Right atrium auricular region (tissue), 2 donors: ENCODE data around the gene PRR16. TPM values are rescaled to one million over a fixed set of nuclear protein-coding genes. Genes with fewer than 3 reads are reported as not detected.
"Not testable (repeated sequence)": the region's sequence is repeated elsewhere in the genome, so short reads cannot be mapped to it uniquely, and the experiment has no call there.

Experiments used
- DNase-seq: peaks from one replicate; pipeline ENCODE4 v3.0.0-alpha.2; 2019; ENCODE audit warnings: low spot score
- H3K27ac ChIP-seq, 2 donors: fragments of 200-600 bp; sonication (generic); 1 replicate in 1 of 2; 2 replicates in 1 of 2; pipeline ENCODE4 v1.5.1; 2016 to 2019
- H3K27me3 ChIP-seq, 2 donors: fragments of 200-600 bp; sonication (generic); one replicate each; pipeline versions ENCODE4 v1.5.1 to v1.6.0; 2017 to 2019
- H3K36me3 ChIP-seq: fragments of 200-600 bp; sonication (generic); one replicate; pipeline ENCODE4 v1.5.1; 2016
- H3K4me1 ChIP-seq, 2 donors: fragments of 200-600 bp; sonication (generic); one replicate each; pipeline versions ENCODE4 v1.5.1 to v1.6.0; 2017 to 2019
- H3K4me3 ChIP-seq, 2 donors: fragments of 200-600 bp; sonication (generic); 1 replicate in 1 of 2; 2 replicates in 1 of 2; pipeline ENCODE4 v1.5.1; 2017 to 2019; ENCODE audit warnings: mild to moderate bottlenecking in 1 of 2, moderate library complexity in 1 of 2
- H3K9me3 ChIP-seq, 2 donors: fragments of 200-600 bp; sonication (generic); one replicate each; pipeline ENCODE4 v1.5.1; 2019
- total RNA-seq, 2 donors: library from RNA; depleted of rRNA; stranded (reverse); fragments of >200 nt; gene quantifications; one replicate each; pipeline ENCODE4 v1.1.0, GENCODE V29; 2016
- TF ChIP-seq, protein P1 (sequence below), 2 donors: fragments of 200-600 bp; sonication (generic); IDR thresholded peaks; one replicate each; pipeline ENCODE4 v1.5.1; 2019; ENCODE audit warnings: antibody characterized with exemption in 2 of 2

PRR16 gene
- total RNA-seq: 1 to 10 TPM; 1.7 to 6.3 TPM

DNA sequence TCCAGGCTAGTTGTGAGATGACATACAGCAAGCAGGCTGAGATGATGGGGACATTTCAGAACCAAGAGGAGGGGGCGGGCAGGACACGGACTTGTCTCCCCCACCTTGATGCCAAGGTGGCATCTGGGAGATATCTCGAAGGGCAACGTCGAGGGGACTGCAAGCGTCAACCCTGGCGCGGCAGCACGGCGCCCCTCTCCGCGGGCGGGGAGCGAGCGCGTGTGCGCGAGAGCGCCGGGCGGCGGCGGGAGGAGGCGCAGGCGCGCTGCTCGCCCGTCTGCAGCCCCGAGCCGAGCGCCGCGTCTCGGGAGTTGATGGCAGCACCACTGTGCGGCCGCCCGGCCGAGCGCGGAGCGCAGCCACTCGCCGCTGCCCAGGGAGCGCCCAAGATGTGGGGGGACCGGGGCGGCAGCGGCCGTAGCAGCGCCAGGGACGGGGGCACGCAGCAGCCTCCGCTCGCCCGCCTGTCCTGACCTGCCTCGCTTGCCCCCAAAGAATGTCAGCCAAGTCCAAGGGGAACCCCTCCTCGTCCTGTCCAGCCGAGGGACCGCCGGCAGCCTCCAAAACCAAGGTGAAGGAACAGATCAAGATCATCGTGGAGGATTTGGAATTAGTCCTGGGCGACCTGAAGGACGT lies at the start of gene PRR16:
Gene PRR16 (plus strand): TSS at position 310 of the 636 bp plus-strand sequence.
- TF ChIP-seq, protein P1, sequence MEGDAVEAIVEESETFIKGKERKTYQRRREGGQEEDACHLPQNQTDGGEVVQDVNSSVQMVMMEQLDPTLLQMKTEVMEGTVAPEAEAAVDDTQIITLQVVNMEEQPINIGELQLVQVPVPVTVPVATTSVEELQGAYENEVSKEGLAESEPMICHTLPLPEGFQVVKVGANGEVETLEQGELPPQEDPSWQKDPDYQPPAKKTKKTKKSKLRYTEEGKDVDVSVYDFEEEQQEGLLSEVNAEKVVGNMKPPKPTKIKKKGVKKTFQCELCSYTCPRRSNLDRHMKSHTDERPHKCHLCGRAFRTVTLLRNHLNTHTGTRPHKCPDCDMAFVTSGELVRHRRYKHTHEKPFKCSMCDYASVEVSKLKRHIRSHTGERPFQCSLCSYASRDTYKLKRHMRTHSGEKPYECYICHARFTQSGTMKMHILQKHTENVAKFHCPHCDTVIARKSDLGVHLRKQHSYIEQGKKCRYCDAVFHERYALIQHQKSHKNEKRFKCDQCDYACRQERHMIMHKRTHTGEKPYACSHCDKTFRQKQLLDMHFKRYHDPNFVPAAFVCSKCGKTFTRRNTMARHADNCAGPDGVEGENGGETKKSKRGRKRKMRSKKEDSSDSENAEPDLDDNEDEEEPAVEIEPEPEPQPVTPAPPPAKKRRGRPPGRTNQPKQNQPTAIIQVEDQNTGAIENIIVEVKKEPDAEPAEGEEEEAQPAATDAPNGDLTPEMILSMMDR (IDR thresholded peaks at IDR 0.05): peak in 1 of 2 donors; percentile 54
- no peaks in the 10 kb centered on the region for H3K27me3 ChIP-seq
- peaks cover 0 to 15% of the 10 kb centered on the region in 2 donors for H3K4me1 ChIP-seq
- no peaks in the 10 kb centered on the region for H3K36me3 ChIP-seq
- H3K4me3 ChIP-seq: peak within 1 kb of the TSS; percentile 59 to 65
- DNase-seq: no peak
- H3K9me3 ChIP-seq: no peaks in the 10 kb centered on the region
- H3K27ac ChIP-seq: peak within 1 kb of the TSS; percentile 66 to 89

DNA sequence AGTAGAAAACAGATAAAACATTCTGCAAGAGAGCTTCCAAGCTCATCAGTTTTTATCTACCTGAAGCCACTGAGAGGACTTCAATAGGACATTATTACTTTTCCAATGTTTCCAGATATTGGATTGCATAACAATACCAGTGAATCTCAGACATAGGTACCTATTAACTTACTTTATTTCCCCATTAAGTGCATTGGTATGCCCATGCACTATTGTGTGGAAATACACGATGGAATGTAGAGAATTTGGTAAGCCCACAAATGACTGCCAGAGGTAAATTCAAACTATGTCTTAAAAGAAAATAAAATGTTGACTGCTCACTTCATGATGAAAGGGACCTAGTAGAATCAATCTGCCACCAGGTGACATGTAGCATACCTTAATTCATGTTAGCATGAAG lies 48.1 kb upstream of the PRR16 start:
- TF ChIP-seq, protein P1 (IDR thresholded peaks at IDR 0.05): no peak
- Histone ChIP-seq H3K27me3 (no peaks in the 10 kb centered on the region), H3K4me3 (no peak overlapping the region), H3K36me3 (no peaks in the 10 kb centered on the region), H3K27ac (no peak overlapping the region), H3K9me3 (no peaks in the 10 kb centered on the region), H3K4me1 (no peaks in the 10 kb centered on the region)
- DNase-seq: no peak

DNA sequence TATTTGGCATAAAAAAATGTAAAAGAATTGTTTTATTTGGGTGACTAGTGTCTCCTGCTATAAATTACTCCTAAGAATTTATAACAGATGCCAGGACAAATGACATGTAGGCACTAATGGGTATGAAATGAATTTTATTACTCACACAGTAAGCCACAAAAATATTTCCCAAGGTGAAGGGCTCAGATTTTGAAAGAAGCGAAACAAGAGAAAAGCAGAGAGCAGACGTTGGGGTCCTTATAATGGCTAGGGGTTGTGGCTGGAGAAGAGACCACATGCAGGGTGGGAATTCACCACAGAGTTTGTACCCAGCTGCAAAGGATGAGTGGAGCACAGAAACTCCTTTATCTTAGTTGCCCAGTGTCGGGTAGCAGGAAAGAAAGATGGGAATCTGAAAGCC lies 45.0 kb upstream of the PRR16 start:
- H3K36me3 ChIP-seq: no peaks in the 10 kb centered on the region
- H3K4me3 ChIP-seq: no peak overlapping the region
- H3K9me3 ChIP-seq: no peaks in the 10 kb centered on the region
- no peak overlapping the region for H3K27ac ChIP-seq
- TF ChIP-seq, protein P1 (IDR thresholded peaks at IDR 0.05): no peak
- no peak for DNase-seq
- no peaks in the 10 kb centered on the region for H3K4me1 ChIP-seq
- H3K27me3 ChIP-seq: no peaks in the 10 kb centered on the region

DNA sequence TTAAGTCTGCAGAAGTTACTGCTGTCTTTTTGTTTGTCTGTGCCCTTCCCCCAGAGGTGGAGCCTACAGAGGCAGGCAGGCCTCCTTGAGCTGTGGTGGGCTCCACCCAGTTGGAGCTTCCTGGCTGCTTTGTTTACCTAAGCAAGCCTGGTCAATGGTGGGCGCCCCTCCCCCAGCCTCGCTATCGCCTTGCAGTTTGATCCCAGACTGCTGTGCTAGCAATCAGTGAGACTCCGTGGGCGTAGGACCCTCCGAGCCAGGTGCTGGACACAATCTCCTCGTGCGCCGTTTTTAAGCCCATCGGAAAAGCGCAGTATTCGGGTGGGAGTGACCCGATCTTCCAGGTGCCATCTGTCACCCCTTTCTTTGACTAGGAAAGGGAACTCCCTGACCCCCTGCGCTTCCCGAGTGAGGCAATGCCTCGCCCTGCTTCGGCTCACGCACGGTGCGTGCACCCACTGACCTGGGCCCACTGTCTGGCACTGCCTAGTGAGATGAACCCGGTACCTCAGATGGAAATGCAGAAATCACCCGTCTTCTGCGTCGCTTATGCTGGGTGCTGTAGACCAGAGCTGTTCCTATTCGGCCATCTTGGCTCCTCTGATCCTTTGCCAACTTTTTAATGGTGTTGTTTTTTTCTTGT lies 37.3 kb upstream of the PRR16 start:
- peaks cover 0 to 16% of the 10 kb centered on the region in 2 donors for H3K9me3 ChIP-seq
- not testable (repeated sequence) for H3K27ac ChIP-seq, H3K36me3 ChIP-seq, H3K4me1 ChIP-seq, H3K27me3 ChIP-seq, DNase-seq, H3K4me3 ChIP-seq

DNA sequence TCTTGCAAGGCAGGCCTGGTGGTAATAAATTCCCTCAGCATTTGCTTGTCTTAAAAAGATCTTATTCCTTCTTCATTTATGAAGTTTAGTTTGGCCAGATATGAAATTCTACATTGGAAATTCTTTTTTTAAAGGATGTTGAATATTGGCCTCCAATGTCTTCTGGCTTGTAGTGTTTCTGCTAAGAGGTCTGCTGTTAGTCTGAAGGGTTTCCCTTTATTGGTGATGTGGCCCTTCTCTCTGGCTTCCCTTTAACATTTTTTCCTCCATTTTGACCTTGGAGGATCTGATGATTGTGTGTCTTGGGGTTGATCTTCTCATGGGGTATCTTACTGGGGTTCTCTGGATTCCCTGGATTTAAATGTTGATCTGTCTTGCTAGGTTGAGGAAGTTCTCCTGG lies 33.5 kb upstream of the PRR16 start:
- Histone ChIP-seq H3K27me3 (no peaks in the 10 kb centered on the region), H3K27ac (no peak overlapping the region), H3K9me3 (peaks cover 0 to 16% of the 10 kb centered on the region in 2 donors), H3K36me3 (no peaks in the 10 kb centered on the region), H3K4me1 (no peaks in the 10 kb centered on the region), H3K4me3 (no peak overlapping the region)
- TF ChIP-seq, protein P1 (IDR thresholded peaks at IDR 0.05): no peak
- no peak for DNase-seq

DNA sequence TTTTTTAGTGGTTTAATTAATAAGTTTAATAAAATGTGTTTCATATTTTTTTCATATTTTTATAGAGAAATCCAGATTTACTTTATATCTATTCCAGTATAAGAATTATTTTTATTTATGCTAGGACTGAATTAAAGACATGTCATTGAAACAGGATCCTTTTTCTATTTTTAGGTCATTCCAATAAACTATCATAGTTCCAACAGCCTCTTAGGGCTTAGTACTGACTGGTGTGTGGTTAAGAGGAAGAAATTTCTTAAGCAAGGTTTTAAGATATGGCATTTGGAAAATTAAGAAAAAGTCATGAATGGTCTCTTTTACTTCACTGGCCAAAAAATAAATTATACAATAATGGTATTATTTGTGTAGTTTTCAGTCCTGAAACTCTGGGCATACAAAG lies 31.2 kb upstream of the PRR16 start:
- no peak overlapping the region for H3K4me3 ChIP-seq
- H3K4me1 ChIP-seq: no peaks in the 10 kb centered on the region
- TF ChIP-seq, protein P1 (IDR thresholded peaks at IDR 0.05): no peak
- no peaks in the 10 kb centered on the region for H3K36me3 ChIP-seq
- no peak overlapping the region for H3K27ac ChIP-seq
- H3K9me3 ChIP-seq: peaks cover 0 to 16% of the 10 kb centered on the region in 2 donors
- no peaks in the 10 kb centered on the region for H3K27me3 ChIP-seq
- DNase-seq: no peak
